Measurements from ENCODE around the gene FAM81B.
"Not testable (repeated sequence)": the region's sequence is repeated elsewhere in the genome, so short reads cannot be mapped to it uniquely, and the experiment has no call there.

FAM81B gene

DNA sequence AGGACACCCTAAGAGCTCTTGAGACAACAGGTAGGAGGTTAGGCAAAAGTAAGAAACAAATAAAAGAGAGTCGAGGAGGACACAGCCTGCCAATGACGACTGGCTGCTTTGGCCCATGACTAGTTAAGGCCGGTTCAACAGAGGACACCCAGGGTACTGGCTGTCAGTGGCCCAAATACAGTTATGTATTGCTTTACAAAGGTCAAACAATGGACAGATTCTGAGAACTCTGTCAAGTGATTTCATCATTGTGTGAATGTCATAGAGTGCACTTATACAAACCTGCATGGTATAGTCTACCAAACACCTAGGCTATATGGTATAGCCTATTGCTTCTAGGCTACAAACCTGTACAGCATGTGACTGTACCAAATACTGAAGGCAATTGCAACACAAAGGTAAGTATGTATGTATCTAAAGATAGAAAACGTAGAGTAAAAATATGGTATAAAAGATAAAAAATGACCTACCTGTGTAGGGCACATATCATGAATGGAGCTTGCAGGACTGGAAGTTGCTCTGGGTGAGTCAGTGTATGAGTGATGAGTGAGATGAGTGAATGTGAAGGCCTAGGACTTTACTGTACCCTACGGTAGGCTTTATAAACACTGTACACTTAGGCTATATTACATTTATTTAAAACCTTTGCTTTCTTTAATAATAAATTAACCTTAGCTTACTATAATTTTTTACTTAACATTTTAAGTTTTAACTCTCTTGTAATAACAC is 6.5 kb upstream of the FAM81B start:
- no peak for TF ChIP-seq ZFX (IDR thresholded peaks at IDR 0.05; ENCODE audit: borderline replicate concordance)
- no peak for TF ChIP-seq CTCF (IDR thresholded peaks at IDR 0.05)

GRCh38 chr5:95385334-95385733 is 5.8 kb upstream of the FAM81B start:
- TF ChIP-seq ZFX (IDR thresholded peaks at IDR 0.05; ENCODE audit: borderline replicate concordance) = no peak
- no peak for TF ChIP-seq CTCF (IDR thresholded peaks at IDR 0.05)
- H3K27ac ChIP-seq = no peak overlapping the region

More for the DNA sequence above, 6.5 kb upstream of the FAM81B start:
- no peak overlapping the region for H3K27ac ChIP-seq

DNA sequence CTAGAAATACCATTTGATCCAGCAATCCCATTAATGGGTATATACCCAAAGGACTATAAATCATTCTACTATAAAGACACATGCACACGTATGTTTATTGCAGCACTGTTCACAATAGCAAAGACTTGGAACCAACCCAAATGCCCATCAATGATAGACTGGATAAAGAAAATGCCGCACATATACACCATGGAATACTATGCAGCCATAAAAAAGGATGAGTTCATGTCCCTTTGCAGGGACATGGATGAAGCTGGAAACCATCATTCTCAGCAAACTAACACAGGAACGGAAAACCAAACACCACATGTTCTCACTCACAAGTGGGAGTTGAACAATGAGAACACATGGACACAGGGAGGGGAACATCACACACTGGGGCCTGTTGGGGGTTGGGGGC is 799 bp downstream of the FAM81B start:
- not testable (repeated sequence) for H3K27ac ChIP-seq

DNA sequence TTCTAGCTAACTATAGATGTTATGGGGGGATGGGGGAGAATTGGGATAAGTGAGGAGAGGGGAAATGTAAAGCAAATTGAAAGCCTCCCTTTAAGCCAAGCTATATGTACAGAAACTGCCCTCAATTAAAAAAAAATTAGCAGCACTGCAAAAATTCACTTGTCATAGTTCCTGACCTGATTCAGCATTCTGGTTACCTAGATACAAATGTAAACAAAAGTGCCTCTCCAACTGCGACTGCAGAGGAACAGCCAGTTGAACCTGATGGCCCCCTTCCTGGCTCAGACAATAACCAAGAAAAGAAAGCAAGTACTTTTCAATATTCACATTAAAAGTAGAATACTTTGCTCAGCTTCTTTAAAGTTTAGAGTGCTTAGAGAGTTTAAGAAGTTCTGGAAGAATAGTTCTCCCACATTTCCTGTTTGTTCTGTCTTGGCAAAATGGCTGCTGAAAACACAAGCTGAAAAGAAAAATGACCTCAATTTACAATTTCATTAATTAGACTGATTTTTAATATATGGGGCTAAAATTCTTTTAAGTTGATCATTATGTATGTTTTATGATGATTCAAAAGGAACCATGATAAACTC is 1.5 kb downstream of the FAM81B start:
- TF ChIP-seq CTCF (IDR thresholded peaks at IDR 0.05) = no peak
- no peak overlapping the region for H3K27ac ChIP-seq

DNA sequence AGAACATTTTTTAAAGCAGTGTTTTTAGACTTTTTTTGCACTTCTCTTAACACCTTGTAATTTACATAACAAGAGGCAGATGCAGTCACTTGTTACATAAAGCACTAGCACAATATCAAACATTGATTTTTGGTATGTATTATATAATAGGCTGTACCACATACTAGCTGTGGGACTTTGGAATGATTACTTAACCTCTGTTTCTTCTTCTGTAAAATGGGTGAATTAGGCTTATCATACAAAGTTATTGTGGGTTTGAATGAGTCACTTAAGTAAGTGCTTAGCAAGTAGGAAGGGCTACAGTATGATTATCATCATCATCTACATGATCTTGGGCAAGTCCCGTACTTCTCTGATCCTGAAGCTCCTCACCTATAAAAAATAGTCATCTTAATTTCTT is 2.1 kb downstream of the FAM81B start:
- no peak overlapping the region for H3K27ac ChIP-seq
- TF ChIP-seq CTCF (IDR thresholded peaks at IDR 0.05) (no peak), ZFX (IDR thresholded peaks at IDR 0.05; ENCODE audit: borderline replicate concordance) (no peak)

DNA sequence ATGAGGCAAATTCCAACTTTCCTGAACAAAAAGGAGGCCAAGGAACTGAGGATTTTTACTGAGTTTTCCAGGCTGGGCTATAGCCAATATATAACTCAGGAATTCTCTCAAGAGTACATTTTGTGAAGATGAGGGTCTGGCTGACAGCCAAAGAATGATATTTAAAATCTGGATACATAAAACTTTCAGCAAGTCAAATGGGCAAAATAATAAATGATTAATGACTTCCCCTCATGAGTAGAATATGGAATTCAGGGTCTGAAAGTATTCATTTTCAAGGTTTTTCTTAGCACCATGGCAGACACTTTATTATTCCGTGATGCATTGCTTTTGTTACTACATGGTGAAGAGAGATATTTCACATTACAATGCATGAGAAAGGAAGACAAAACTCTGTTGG is 7.8 kb downstream of the FAM81B start:
- no peak overlapping the region for H3K27ac ChIP-seq
- TF ChIP-seq CTCF (IDR thresholded peaks at IDR 0.05) (no peak), ZFX (IDR thresholded peaks at IDR 0.05; ENCODE audit: borderline replicate concordance) (no peak)

GRCh38 chr5:95401626-95402025 is 10.5 kb downstream of the FAM81B start:
- no peak overlapping the region for H3K27ac ChIP-seq
- TF ChIP-seq ZFX (IDR thresholded peaks at IDR 0.05; ENCODE audit: borderline replicate concordance) (no peak), CTCF (IDR thresholded peaks at IDR 0.05) (no peak)

- no peak overlapping the region for H3K27ac ChIP-seq
- TF ChIP-seq CTCF (IDR thresholded peaks at IDR 0.05) (no peak), ZFX (IDR thresholded peaks at IDR 0.05; ENCODE audit: borderline replicate concordance) (no peak)
These were observed 12.8 kb downstream of the FAM81B start for GRCh38 chr5:95403996-95404395.

Data from 22Rv1 (cell line).